ENCODE measurements around the gene GLI3. TPM values are rescaled to one million over a fixed set of nuclear protein-coding genes. Genes with fewer than 3 reads are reported as not detected.

GLI3 gene
- total RNA-seq, 1 donor from 2014 or later, result 2.2 TPM

- no peaks in the 10 kb centered on the region for H3K4me1 ChIP-seq
- intact Hi-C loops (cut with DNase I), result no loop called here
Observed at GRCh38 chr7:42071372-42072261, 165.4 kb downstream of the GLI3 start.

GRCh38 chr7:42070068-42070467, 166.9 kb downstream of the GLI3 start:
- no peaks in the 10 kb centered on the region for H3K4me1 ChIP-seq
- no peak for DNase-seq (ENCODE audit: low spot score in 2 of 2)
- intact Hi-C loops (cut with DNase I), result no loop called here
- H3K27ac ChIP-seq, result no peak overlapping the region
- no peaks in the 10 kb centered on the region for H3K9me3 ChIP-seq
- H3K27me3 ChIP-seq, result no peaks in the 10 kb centered on the region
- no peak for TF ChIP-seq CTCF (IDR thresholded peaks at IDR 0.05)
- H3K36me3 ChIP-seq, result peaks cover 0 to 3% of the 10 kb centered on the region in 2 donors
- H3K4me3 ChIP-seq, result no peak overlapping the region

More at GRCh38 chr7:42071372-42072261, 165.4 kb downstream of the GLI3 start:
- no peaks in the 10 kb centered on the region for H3K27me3 ChIP-seq
- no peak for TF ChIP-seq CTCF (IDR thresholded peaks at IDR 0.05)
- H3K27ac ChIP-seq, result no peak overlapping the region
- no peaks in the 10 kb centered on the region for H3K9me3 ChIP-seq
- no peak overlapping the region for H3K4me3 ChIP-seq
- DNase-seq (ENCODE audit: low spot score in 2 of 2), result no peak
- H3K36me3 ChIP-seq, result peaks cover 0 to 3% of the 10 kb centered on the region in 2 donors

DNA sequence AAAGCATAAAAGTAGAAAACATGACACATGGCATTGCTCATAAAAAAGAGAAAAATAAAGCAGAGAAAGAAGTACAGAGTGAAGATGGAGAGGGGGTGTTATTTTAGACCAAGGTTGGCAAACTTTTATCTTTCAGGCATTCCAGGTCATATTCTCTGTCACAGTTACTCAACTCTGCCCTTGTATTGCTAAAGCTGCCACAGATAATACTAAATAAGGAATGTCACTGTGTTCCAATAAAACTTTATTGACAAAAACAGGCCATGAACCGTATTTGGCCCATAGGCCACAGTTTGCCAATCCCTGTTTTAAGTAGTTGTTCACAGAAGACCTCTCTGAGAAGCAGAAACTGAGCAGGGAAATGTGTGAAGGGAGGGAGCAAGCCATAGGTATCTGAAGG, 167.4 kb downstream of the GLI3 start:
- Histone ChIP-seq H3K27me3 (no peaks in the 10 kb centered on the region), H3K4me1 (no peaks in the 10 kb centered on the region), H3K36me3 (peaks cover 0 to 3% of the 10 kb centered on the region in 2 donors), H3K27ac (no peak overlapping the region), H3K9me3 (no peaks in the 10 kb centered on the region), H3K4me3 (no peak overlapping the region)
- no peak for DNase-seq (ENCODE audit: low spot score in 2 of 2)
- no peak for TF ChIP-seq CTCF (IDR thresholded peaks at IDR 0.05)
- intact Hi-C loops (cut with DNase I), result no loop called here

GRCh38 chr7:42068554-42069280, 168.3 kb downstream of the GLI3 start:
- no peak for DNase-seq (ENCODE audit: low spot score in 2 of 2)
- Histone ChIP-seq H3K9me3 (no peaks in the 10 kb centered on the region), H3K36me3 (no peaks in the 10 kb centered on the region), H3K4me3 (no peak overlapping the region), H3K4me1 (no peaks in the 10 kb centered on the region), H3K27me3 (no peaks in the 10 kb centered on the region), H3K27ac (no peak overlapping the region)
- intact Hi-C loops (cut with DNase I), result no loop called here
- no peak for TF ChIP-seq CTCF (IDR thresholded peaks at IDR 0.05)

DNA sequence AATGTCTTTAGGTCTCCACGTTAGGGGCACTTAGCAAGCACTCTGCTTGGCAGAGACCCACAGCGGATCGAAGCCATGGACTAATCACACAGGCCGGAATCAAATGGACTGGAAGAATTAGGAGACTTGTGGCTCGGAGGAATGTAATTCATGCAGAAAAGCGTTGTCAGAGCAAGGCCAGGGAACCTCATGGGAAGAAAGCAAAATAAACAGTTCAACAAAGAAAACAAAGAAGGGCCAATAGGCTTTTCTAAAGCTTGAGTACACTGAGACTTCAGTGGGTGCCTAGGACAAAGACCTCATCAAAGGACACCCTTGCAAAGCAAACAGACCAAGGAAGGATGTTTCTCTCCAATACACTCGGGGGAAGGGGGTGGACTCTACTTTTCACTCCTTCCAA, 171.1 kb downstream of the GLI3 start:
- no peak for DNase-seq (ENCODE audit: low spot score in 2 of 2)
- intact Hi-C loops (cut with DNase I), result no loop called here
- Histone ChIP-seq H3K4me3 (no peak overlapping the region), H3K36me3 (no peaks in the 10 kb centered on the region), H3K4me1 (no peaks in the 10 kb centered on the region), H3K9me3 (no peaks in the 10 kb centered on the region), H3K27ac (no peak overlapping the region), H3K27me3 (no peaks in the 10 kb centered on the region)
- TF ChIP-seq CTCF (IDR thresholded peaks at IDR 0.05), result no peak
